Measurements from ENCODE around the gene BEGAIN. TPM values are rescaled to one million over a fixed set of nuclear protein-coding genes. Genes with fewer than 3 reads are reported as not detected.

BEGAIN gene
- 1.0 and 1.2 TPM in 2 replicates for total RNA-seq

- intact Hi-C loops (cut with micrococcal nuclease), result loop anchor here (2.0 kb wide), 1 partner anchor 58 kb away; no protein-coding TSS in a partner anchor
Measured at GRCh38 chr14:100587086-100587762, at the start of gene BEGAIN. Gene BEGAIN, minus strand, starts transcription at chr14:100587417. Its CDS starts 127 bp downstream, at chr14:100587290.

DNA sequence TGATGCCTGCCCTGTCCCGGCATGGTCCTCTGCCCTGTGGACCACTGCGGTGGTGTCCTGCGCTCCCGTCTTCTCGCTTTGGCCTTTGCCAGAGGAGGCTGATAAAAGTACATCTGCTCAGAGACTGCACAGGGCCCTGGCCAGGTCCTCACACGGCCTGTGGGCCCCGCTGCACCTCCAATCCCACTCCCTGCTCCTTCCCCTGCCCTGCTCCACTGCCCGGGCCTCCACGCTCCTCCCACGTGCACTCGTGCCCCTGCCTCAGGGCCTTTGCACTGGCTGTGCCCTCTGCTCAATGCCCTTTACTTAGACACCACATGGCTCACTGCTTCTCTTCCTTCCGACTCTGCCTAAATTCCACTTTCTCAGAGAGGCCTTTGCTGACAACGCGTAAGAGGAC, 49.3 kb upstream of the BEGAIN start:
- intact Hi-C loops (cut with micrococcal nuclease), result no loop called here

DNA sequence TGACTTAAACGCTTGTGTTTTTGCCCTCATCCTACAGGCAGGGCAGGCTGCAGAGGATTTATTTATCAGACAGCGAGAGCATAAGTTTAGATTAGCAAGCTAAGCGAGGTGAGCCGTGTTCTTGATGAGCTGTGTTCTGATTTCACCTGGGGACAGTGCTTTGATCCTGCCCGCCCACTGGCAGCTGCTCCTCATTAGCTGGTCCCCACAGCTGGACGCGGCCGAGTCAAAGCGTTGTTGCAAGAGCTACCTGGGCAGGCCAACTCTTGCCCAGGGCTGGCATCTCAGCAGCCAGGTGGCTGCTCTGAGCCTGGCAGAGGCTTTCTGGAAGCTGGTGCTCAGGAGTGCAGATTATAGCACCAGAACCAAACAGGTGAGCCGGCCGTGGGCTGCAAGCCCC, 46.8 kb upstream of the BEGAIN start:
- intact Hi-C loops (cut with micrococcal nuclease), result no loop called here

DNA sequence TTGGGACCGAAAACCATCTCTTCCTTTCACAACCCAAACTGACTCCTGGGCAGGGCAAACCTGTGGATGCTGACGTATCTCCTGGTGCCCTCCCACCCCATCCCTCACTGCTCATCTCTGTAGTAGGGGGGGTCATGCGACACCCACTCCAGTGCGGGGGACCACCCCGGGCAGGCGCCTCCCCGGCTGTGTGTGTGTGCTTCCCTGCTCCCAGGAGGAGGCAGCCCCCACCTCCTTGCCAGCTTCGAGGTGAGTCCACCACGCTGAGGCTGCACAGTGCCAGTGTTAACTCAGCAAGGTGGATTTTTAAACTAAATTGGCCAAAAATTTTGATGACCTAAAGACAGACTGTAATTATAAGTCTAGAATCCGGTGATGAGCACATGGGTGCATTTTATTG, 46.2 kb upstream of the BEGAIN start:
- intact Hi-C loops (cut with micrococcal nuclease), result no loop called here

DNA sequence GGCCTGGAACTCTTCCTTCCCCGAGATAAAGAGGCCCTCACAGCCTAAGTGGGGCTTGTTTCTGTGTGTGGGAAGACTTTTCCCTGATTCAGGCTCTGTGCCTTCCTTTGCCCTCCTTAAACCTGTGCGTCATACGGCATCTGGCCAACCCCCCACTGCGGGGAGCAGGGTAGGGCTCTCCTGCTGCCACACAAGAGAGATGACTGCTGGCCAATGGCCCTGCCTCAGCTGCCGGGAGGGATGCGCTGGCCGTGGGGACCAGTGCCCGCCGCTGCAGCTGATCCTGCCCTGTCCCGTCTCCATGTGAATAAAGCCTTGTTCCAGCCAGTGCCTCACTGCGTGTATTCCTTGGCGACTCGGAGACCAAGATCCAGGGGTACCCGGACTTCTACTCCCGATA, 42.5 kb upstream of the BEGAIN start:
- intact Hi-C loops (cut with micrococcal nuclease), result no loop called here

DNA sequence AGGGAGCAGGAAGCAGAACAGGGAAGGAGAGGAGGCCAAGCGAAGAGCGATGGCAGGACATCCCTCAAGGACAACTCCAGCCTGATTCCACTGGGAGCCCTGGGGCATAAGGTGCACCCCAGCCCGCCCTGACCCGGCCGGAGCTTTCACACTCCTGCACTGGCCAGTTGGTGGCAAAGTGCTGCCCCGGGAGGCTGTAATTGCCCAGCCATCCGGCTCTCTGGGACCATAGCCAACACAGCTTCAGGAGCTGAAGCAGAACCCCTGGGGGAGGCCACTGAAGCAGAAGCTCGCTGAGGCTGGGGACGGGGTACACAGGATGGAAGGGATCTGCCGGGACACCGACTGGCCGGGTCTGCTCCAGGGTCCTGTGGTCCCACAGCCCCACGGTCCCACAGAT, 41.9 kb upstream of the BEGAIN start:
- intact Hi-C loops (cut with micrococcal nuclease), result no loop called here

- intact Hi-C loops (cut with micrococcal nuclease), result no loop called here
Measured at GRCh38 chr14:100628225-100628624, 41.0 kb upstream of the BEGAIN start.

DNA sequence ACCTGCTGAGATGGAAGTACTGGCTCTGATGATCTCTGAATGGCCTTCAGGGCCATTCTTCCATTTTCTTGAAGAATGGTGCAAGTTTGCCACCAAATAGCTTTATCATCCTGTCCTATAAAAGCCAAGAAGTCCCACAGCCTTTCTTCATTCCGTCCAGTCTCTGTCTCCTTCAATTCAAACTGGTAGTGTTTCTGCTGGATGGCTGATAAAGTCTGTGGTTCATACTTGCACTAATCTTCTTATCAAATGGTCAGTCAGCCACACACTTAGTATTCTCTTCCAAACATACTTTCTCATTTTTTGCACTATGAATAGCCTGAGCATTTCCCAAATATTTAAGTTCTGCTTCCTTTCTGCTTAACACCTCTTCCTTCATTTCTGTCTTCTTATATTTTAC, 39.4 kb upstream of the BEGAIN start:
- intact Hi-C loops (cut with micrococcal nuclease), result no loop called here

DNA sequence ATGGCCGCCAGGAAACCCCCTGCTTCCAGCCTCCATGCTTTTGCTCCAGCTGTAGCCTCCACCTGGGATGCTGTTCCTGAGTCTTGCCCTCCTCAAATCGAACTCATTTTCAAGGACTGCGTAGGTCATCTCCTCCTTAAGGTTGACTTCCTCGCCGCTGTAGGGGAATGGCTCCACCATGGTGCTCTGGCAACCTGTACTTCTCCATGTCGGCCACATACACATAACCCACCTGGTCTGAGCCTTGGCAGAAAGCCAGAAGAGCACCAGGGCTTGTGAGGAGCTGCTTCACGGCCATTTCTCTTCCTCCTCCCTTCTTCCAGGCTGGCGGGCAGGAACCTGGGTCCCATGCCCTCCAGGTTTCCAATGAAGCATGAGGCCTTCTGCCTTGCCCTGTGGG, 36.7 kb upstream of the BEGAIN start:
- intact Hi-C loops (cut with micrococcal nuclease), result loop anchor here (2.0 kb wide), 1 partner anchor 21 kb away; no protein-coding TSS in a partner anchor

GRCh38 chr14:100623557-100623956, 36.3 kb upstream of the BEGAIN start:
- intact Hi-C loops (cut with micrococcal nuclease), result loop anchor here (2.0 kb wide), 1 partner anchor 21 kb away; no protein-coding TSS in a partner anchor

GRCh38 chr14:100622708-100623485, 35.7 kb upstream of the BEGAIN start:
- intact Hi-C loops (cut with micrococcal nuclease), result loop anchor here (2.0 kb wide), 1 partner anchor 22 kb away; no protein-coding TSS in a partner anchor

- intact Hi-C loops (cut with micrococcal nuclease), result loop anchor here (2.0 kb wide), 1 partner anchor 23 kb away; no protein-coding TSS in a partner anchor
Measured at GRCh38 chr14:100622224-100622623, 35.0 kb upstream of the BEGAIN start.

- intact Hi-C loops (cut with micrococcal nuclease), result loop anchor here (2.0 kb wide), 1 partner anchor 23 kb away; no protein-coding TSS in a partner anchor
Measured at GRCh38 chr14:100621806-100622205, 34.6 kb upstream of the BEGAIN start.

DNA sequence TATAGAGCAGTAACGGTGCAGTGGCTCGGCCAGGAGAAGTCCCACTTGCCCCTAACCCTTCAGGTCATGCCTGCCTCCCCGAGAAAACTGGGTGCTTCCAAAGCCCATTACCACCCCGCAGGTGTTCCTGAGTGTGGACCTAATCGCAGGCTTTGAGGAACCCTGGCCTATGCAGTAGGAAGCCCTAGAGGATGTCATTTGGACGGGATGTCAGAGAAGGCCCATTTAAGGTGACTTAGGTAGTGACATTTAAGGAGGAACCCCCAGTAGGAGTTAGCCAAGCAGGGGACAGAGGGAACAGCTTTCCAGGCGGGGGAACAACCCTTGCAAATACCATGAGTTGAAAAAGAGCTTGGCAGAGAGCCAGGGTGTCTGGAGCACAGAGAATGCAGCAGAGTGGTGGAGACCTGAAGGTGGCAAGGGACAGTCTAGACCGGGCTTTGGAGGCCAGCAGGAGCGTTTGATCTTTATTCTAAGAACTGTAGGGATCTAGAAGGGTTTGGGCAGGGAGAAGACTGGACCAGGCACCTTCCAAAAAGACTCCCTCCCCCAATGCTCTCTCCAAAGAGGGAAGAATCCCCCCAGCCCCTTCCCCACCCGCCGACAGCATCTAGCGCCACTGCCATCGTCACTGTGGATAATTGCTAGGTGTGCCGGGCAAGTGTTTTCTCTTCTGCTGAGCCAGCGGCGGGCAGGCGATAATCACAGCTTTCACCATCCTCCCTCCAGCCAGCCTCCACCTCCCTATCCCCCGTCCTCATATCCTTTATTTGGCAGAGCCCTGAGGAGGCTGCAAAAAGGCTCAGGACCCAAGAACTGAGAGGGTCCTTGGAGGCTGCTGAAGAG, 33.3 kb upstream of the BEGAIN start:
- intact Hi-C loops (cut with micrococcal nuclease), result no loop called here

DNA sequence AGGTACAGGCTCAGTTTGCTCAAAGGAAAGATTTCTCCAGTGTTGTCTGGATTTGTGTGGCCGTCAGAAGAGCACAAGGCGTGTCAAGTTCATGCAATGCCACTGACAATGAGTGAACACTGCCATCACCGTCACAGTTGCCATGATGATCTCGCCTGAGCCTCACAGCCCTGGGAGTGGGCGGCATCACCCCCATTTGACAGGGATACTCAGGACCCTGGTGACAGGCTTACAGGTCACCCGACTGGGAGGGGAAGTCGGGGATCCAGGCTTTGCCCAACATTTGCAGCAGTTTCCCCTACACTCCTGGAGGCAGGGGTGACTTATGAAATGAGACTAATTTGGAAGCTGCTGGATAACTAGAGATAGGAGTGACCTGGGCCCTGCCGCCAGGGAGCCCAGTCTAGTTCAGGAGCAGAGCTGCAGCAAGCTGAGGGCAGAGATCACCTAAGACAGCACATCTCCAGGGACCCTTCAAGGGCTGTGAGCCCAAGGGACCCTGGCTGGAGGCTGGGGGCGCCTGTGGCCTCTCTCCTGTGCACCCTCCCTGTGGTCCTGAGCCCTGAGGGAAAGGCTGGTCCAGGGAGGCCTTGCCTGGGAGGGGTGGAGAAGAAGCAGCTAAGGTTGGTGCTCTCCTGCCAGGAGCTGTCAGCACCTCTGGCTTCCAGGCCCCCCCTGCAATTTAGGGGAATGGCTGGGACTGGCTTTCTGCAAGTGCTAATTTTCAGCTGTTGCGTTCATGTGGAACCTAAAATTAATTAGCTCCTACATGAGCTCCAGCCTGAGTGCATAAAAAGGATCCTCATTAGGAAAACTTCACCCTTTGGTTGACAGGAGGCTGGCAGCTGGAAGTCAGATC, 32.4 kb upstream of the BEGAIN start:
- intact Hi-C loops (cut with micrococcal nuclease), result no loop called here

DNA sequence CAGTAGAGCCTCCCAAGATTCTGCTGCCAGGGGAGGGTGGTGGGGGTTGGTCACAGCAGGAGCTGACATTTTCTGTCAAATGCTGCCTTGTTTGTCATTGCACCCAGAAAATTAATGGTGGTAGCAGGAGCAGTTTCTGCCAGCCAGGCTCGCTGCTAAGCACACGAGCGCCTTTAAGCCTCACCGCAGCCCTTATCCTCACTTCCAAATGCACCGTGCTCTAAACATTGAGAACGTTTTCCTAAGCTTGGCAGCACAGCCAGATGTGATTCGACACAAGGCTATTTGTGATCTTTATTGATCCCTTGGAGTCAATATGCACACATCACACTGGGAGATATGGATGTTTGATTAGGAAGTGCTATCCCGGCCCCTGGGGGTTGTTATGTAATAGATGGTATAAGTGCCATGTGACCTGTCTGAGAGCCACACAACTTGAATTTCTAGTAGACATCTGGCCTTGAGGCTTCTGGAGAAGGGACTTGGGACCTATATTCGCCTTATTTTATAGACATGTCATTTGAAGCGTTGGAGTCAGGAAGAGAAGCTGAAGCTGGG, 31.6 kb upstream of the BEGAIN start:
- intact Hi-C loops (cut with micrococcal nuclease), result no loop called here

- intact Hi-C loops (cut with micrococcal nuclease), result no loop called here
Measured at GRCh38 chr14:100618318-100618693, 31.1 kb upstream of the BEGAIN start.

GRCh38 chr14:100617410-100618317, 30.4 kb upstream of the BEGAIN start:
- intact Hi-C loops (cut with micrococcal nuclease), result loop anchor here (1.0 kb wide), 1 partner anchor 28 kb away; no protein-coding TSS in a partner anchor

- intact Hi-C loops (cut with micrococcal nuclease), result loop anchor here (1.0 kb wide), 1 partner anchor 28 kb away; no protein-coding TSS in a partner anchor
Measured at GRCh38 chr14:100616854-100617409, 29.7 kb upstream of the BEGAIN start.

Measured in T-helper 1 cell treated with Interleukin-12 subunit alpha and Interleukin-12 subunit beta and Interleukin-4 antibody, amounts not matched to agents 30 ng/mL and 1 ng/mL, for 36 hours (primary cell).